H1 (cell line): Measurements from ENCODE around the gene SEPTIN5. TPM values are rescaled to one million over a fixed set of nuclear protein-coding genes. Genes with fewer than 3 reads are reported as not detected.

Experiments used
- CTCF ChIA-PET: fragments of 300-600 bp; sonication (Branson Sonifier 250); formaldehyde crosslinking; loops from one replicate; lab custom pipeline; 2021; ENCODE audit not compliant: partially characterized antibody; lab: Charles Lee
- POLR2A ChIA-PET: fragments of 300-600 bp; sonication (Branson Sonifier 250); formaldehyde crosslinking; loops from one replicate; lab custom pipeline; 2021; ENCODE audit warnings: inconsistent platforms; ENCODE audit not compliant: partially characterized antibody; lab: Charles Lee
- DNase-seq, 2 experiments: peaks; one replicate each; pipeline versions ENCODE4 v3.0.0 to v3.0.0-alpha.2; 2010 to 2022; ENCODE audit warnings: low spot score in 2 of 2, low read depth in 1 of 2, mixed read lengths in 1 of 2
- FAIRE-seq: peaks from 2 replicates; lab custom pipeline; 2011; peaks lifted over from hg19 to GRCh38; lab: Jason Lieb, UNC
- H2AFZ ChIP-seq: 2 replicates; pipeline ENCODE4 v1.8.1; 2012; ENCODE audit warnings: low read length, inconsistent platforms
- H2AK5ac ChIP-seq: 2 replicates; pipeline ENCODE4 v1.6.1; 2013; ENCODE audit warnings: low read depth, low read length
- H2BK120ac ChIP-seq: replicated peaks from 2 replicates; pipeline ENCODE3; 2013; ENCODE audit warnings: low read depth, low read length, inconsistent platforms
- H2BK12ac ChIP-seq: 2 replicates; pipeline ENCODE4 v1.6.1; 2013; ENCODE audit warnings: low read depth, low read length
- H2BK15ac ChIP-seq: 2 replicates; pipeline ENCODE4 v1.6.1; 2013; ENCODE audit warnings: low read length
- H2BK20ac ChIP-seq: 2 replicates; pipeline ENCODE4 v1.6.1; 2013; ENCODE audit warnings: low read length
- H2BK5ac ChIP-seq: 2 replicates; pipeline ENCODE4 v1.6.1; 2013; ENCODE audit warnings: low read depth, low read length
- H3K14ac ChIP-seq: 2 replicates; pipeline ENCODE4 v1.6.1; 2013; ENCODE audit warnings: inconsistent platforms; ENCODE audit not compliant: insufficient read length
- H3K18ac ChIP-seq: 2 replicates; pipeline ENCODE4 v1.6.1; 2013; ENCODE audit warnings: low read length; ENCODE audit errors: extremely low read depth
- H3K23ac ChIP-seq: 2 replicates; pipeline ENCODE4 v1.6.1; 2013; ENCODE audit warnings: inconsistent platforms; ENCODE audit not compliant: insufficient read length
- H3K23me2 ChIP-seq: 2 replicates; pipeline ENCODE4 v1.6.1; 2013; ENCODE audit warnings: low read depth, low read length
- H3K27ac ChIP-seq: 2 replicates; pipeline ENCODE4 v1.6.1; 2011; ENCODE audit warnings: low read depth, low read length, inconsistent platforms
- H3K27me3 ChIP-seq, 4 experiments: replicated peaks in 1 of 4; 1 replicate in 1 of 4; 2 replicates in 3 of 4; pipeline versions ENCODE4 v1.6.1 to v1.8.1; 2011 to 2013; ENCODE audit warnings: low read length in 3 of 4, mild to moderate bottlenecking in 3 of 4, inconsistent platforms in 2 of 4, mixed read lengths in 2 of 4, moderate library complexity in 1 of 4; ENCODE audit not compliant: control insufficient read depth in 3 of 4, insufficient read depth in 3 of 4; ENCODE audit errors: extremely low read depth in 1 of 4
- H3K36me3 ChIP-seq, 4 experiments: 2 replicates each; pipeline versions ENCODE4 v1.6.1 to v1.8.1; 2011 to 2013; ENCODE audit warnings: mild to moderate bottlenecking in 4 of 4, low read length in 3 of 4, moderate library complexity in 2 of 4, control low read depth in 1 of 4, inconsistent platforms in 1 of 4; ENCODE audit not compliant: insufficient read depth in 4 of 4, control insufficient read depth in 2 of 4
- H3K4ac ChIP-seq: replicated peaks from 2 replicates; pipeline ENCODE3; 2013; ENCODE audit warnings: low read length, low read depth, mixed read lengths, inconsistent platforms; ENCODE audit not compliant: insufficient read length
- H3K4me1 ChIP-seq, 4 experiments: replicated peaks in 1 of 4; 1 replicate in 1 of 4; 2 replicates in 3 of 4; pipeline versions ENCODE4 v1.6.1 to v1.8.1; 2011 to 2013; ENCODE audit warnings: low read length in 3 of 4, inconsistent platforms in 2 of 4, mixed read lengths in 1 of 4; ENCODE audit not compliant: insufficient read depth in 4 of 4, control insufficient read depth in 3 of 4
- H3K4me2 ChIP-seq, 2 experiments: 2 replicates each; pipeline versions ENCODE4 v1.6.1 to v1.8.1; 2011 to 2013; ENCODE audit warnings: low read depth in 2 of 2, low read length in 2 of 2, control low read depth in 1 of 2, inconsistent platforms in 1 of 2, mild to moderate bottlenecking in 1 of 2; ENCODE audit not compliant: insufficient read depth in 1 of 2
- H3K4me3 ChIP-seq, 4 experiments: fragments of 200-600, 300-600 bp in 1 of 4; sonication (generic), shearing (Covaris generic), sonication (Bioruptor Twin) in 1 of 4; 2 replicates each; pipeline versions ENCODE4 v1.5.1 to v1.8.1; 2011 to 2016; ENCODE audit warnings: low read length in 4 of 4, low read depth in 3 of 4, control low read depth in 2 of 4, inconsistent platforms in 2 of 4, mild to moderate bottlenecking in 2 of 4, mixed read lengths in 1 of 4, moderate library complexity in 1 of 4; ENCODE audit not compliant: insufficient read depth in 2 of 4; ENCODE audit errors: extremely low read depth in 1 of 4
- H3K56ac ChIP-seq: replicated peaks from 2 replicates; pipeline ENCODE3; 2013; ENCODE audit warnings: low read depth, mild to moderate bottlenecking, mixed read lengths, low read length, inconsistent platforms; ENCODE audit not compliant: insufficient read length
- H3K79me1 ChIP-seq: 2 replicates; pipeline ENCODE4 v1.6.1; 2013; ENCODE audit warnings: low read depth, low read length, control low read depth
- H3K79me2 ChIP-seq, 2 experiments: 2 replicates each; pipeline versions ENCODE4 v1.6.1 to v1.8.1; 2012 to 2013; ENCODE audit warnings: low read length in 2 of 2, mild to moderate bottlenecking in 2 of 2, inconsistent platforms in 1 of 2; ENCODE audit not compliant: insufficient read depth in 2 of 2, control insufficient read depth in 1 of 2
- H3K9ac ChIP-seq, 4 experiments: replicated peaks in 1 of 4; 1 replicate in 1 of 4; 2 replicates in 3 of 4; pipeline versions ENCODE4 v1.6.1 to v1.8.1; 2011 to 2013; ENCODE audit warnings: low read depth in 3 of 4, low read length in 3 of 4, control low read depth in 2 of 4, mild to moderate bottlenecking in 2 of 4, moderate library complexity in 2 of 4, inconsistent platforms in 1 of 4; ENCODE audit errors: extremely low read depth in 1 of 4
- H3K9me3 ChIP-seq, 2 experiments: 2 replicates each; pipeline versions ENCODE4 v1.6.1 to v1.8.1; 2012 to 2013; ENCODE audit warnings: mild to moderate bottlenecking in 2 of 2, moderate library complexity in 2 of 2, control low read depth in 1 of 2, inconsistent platforms in 1 of 2, low read depth in 1 of 2, low read length in 1 of 2, mixed read lengths in 1 of 2; ENCODE audit not compliant: insufficient read depth in 2 of 2
- H4K20me1 ChIP-seq, 2 experiments: replicated peaks in 1 of 2; 2 replicates each; pipeline versions ENCODE3 to v1.8.1; 2011 to 2013; ENCODE audit warnings: inconsistent platforms in 2 of 2, low read length in 2 of 2, mild to moderate bottlenecking in 1 of 2; ENCODE audit not compliant: insufficient read depth in 2 of 2, control insufficient read depth in 1 of 2
- H4K5ac ChIP-seq: 2 replicates; pipeline ENCODE4 v1.6.1; 2013; ENCODE audit warnings: low read length, low read depth, mixed read lengths, inconsistent platforms; ENCODE audit not compliant: insufficient read length
- H4K8ac ChIP-seq: 2 replicates; pipeline ENCODE4 v1.8.0; 2013; ENCODE audit warnings: mild to moderate bottlenecking, moderate library complexity, low read length, inconsistent platforms; ENCODE audit not compliant: insufficient read depth; ENCODE audit errors: extremely low read depth
- H4K91ac ChIP-seq: replicated peaks from 2 replicates; pipeline ENCODE3; 2013; ENCODE audit warnings: low read length, mixed read lengths, inconsistent platforms; ENCODE audit not compliant: insufficient read length
- GABPA ChIP-seq: IDR thresholded peaks from 2 replicates; pipeline ENCODE4 v1.6.1; 2011; ENCODE audit warnings: mild to moderate bottlenecking, low read length, moderate library complexity, borderline replicate concordance; ENCODE audit not compliant: insufficient read depth
- POLR2A ChIP-seq, 2 experiments: IDR thresholded peaks; 1 replicate in 1 of 2; 2 replicates in 1 of 2; pipeline ENCODE4 v1.6.1; 2011; ENCODE audit warnings: low read depth in 2 of 2, low read length in 2 of 2, mild to moderate bottlenecking in 2 of 2; ENCODE audit errors: control extremely low read depth in 1 of 2
- SRF ChIP-seq: IDR thresholded peaks from 2 replicates; pipeline ENCODE4 v1.6.1; 2011; ENCODE audit warnings: mild to moderate bottlenecking, low read depth, low read length, moderate library complexity
- WGBS, 2 experiments: shearing (Covaris generic) in 1 of 2; methylation state at CpG; one replicate each; pipeline versions ENCODE4 v1.1.6 to v1.1.7; 2013 to 2015; ENCODE audit warnings: low lambda C conversion rate in 2 of 2, mixed read lengths in 2 of 2, inconsistent platforms in 1 of 2, low coverage in 1 of 2, missing lambda C conversion rate in 1 of 2; ENCODE audit not compliant: insufficient replicate concordance in 2 of 2, insufficient coverage in 1 of 2, insufficient read length in 1 of 2; ENCODE audit errors: extremely low coverage in 1 of 2, missing lambda C conversion rate in 1 of 2; 5-methylcytosine and 5-hydroxymethylcytosine counted together
- polyA plus RNA-seq, 7 experiments: library from polyadenylated mRNA; depleted of rRNA in 3 of 7; stranded (reverse) in 5 of 7; unstranded in 2 of 7; fragments of >200 nt in 5 of 7; fragments of 200-250 nt in 2 of 7; gene quantifications; 1 replicate in 5 of 7; 2 replicates in 1 of 7; 4 replicates in 1 of 7; pipeline versions ENCODE4 v1.2.1 to v1.2.3, GENCODE V29; 2011 to 2013; ENCODE audit warnings: missing spikeins in 2 of 7, mixed read lengths in 2 of 7
- total RNA-seq: library from RNA; stranded (reverse); fragmentation: NEBNext Ultra II Directional; extraction: Animal tissue kit (Norgen Biotek cat#: 25700); gene quantifications from 2 replicates; pipeline ENCODE4 v1.2.1, GENCODE V29; 2021

Gene SEPTIN5
- total and polyA plus RNA-seq, 2 of the 8 experiments (the other 6 are each of a cell fraction or from before 2014, with no cell fraction given), result 6.0 to 8.6 TPM

GRCh38 chr22:19741053-19741452, 26.8 kb downstream of the SEPTIN5 start:
- Histone ChIP-seq H3K27ac (no peak overlapping the region), H3K79me2 (no peaks in the 10 kb centered on the region), H2BK5ac (no peak overlapping the region), H2BK12ac (no peak overlapping the region), H4K20me1 (peaks cover 0 to 1% of the 10 kb centered on the region in 2 experiments), H3K4me2 (no peak overlapping the region), H4K8ac (no peak overlapping the region), H2AK5ac (no peak overlapping the region), H3K23me2 (no peaks in the 10 kb centered on the region), H3K14ac (no peak overlapping the region), H3K9me3 (no peaks in the 10 kb centered on the region), H3K18ac (no peak overlapping the region), H3K27me3 (no peaks in the 10 kb centered on the region; a peak in 1 of 7 replicates), H3K9ac (no peak overlapping the region), H3K56ac (no peak overlapping the region), H3K4me3 (no peak overlapping the region), H2BK120ac (no peak overlapping the region), H4K5ac (no peak overlapping the region), H3K36me3 (no peaks in the 10 kb centered on the region), H3K23ac (no peak overlapping the region), H2BK15ac (no peak overlapping the region), H2AFZ (no peak overlapping the region), H3K4ac (no peak overlapping the region), H3K79me1 (no peaks in the 10 kb centered on the region), H2BK20ac (no peak overlapping the region), H4K91ac (no peak overlapping the region), H3K4me1 (peaks cover 0 to 19% (median 7%) of the 10 kb centered on the region in 4 experiments; a peak in 5 of 7 replicates)
- TF ChIP-seq POLR2A (IDR thresholded peaks at IDR 0.05; ENCODE audit: control extremely low read depth in 1 of 2, low read depth in 2 of 2, low read length in 2 of 2) (no peak), SRF (peak; percentile 42; the same call in 1 of the 2 replicates), GABPA (no peak)
- POLR2A ChIA-PET, result interaction anchor here (0.5 to 1.1 kb wide), 2 partner anchors 42 to 357 kb away, joined by 3 read pairs; no protein-coding TSS in a partner anchor
- CTCF ChIA-PET, result interaction anchor here (1.0 to 5.0 kb wide), 8 partner anchors 10 to 207 kb away, joined by 3 to 43 read pairs (median 10); partner anchors contain the start of gene GP1BB
- no peak for DNase-seq
- WGBS, 2 experiments, result 87% methylated on average over 7 of the region's 7 CpGs; no CpG with 5 or more reads in 1 of the 2 experiments
- no peak for FAIRE-seq
